Mucosa of rectum (tissue), 2 donors: ENCODE data around the gene REC114.
"Not testable (repeated sequence)": the region's sequence is repeated elsewhere in the genome, so short reads cannot be mapped to it uniquely, and the experiment has no call there.

Experiments used
- H3K27ac ChIP-seq, 2 donors: one replicate each; pipeline ENCODE4 v1.7.0; 2013; ENCODE audit warnings: inconsistent platforms in 2 of 2, low read depth in 2 of 2, low read length in 2 of 2
- H3K27me3 ChIP-seq, 2 donors: one replicate each; pipeline ENCODE4 v1.7.0; 2013; ENCODE audit warnings: low read length in 2 of 2; ENCODE audit not compliant: control insufficient read depth in 2 of 2, insufficient read depth in 2 of 2
- H3K36me3 ChIP-seq, 2 donors: one replicate each; pipeline ENCODE4 v1.7.0; 2013; ENCODE audit warnings: low read length in 2 of 2; ENCODE audit not compliant: control insufficient read depth in 2 of 2, insufficient read depth in 2 of 2
- H3K4me1 ChIP-seq, 2 donors: one replicate each; pipeline ENCODE4 v1.7.0; 2013; ENCODE audit warnings: low read length in 2 of 2, mild to moderate bottlenecking in 1 of 2; ENCODE audit not compliant: control insufficient read depth in 2 of 2, insufficient read depth in 2 of 2
- H3K4me3 ChIP-seq, 2 donors: one replicate each; pipeline ENCODE4 v1.7.0; 2013; ENCODE audit warnings: low read length in 2 of 2
- H3K9ac ChIP-seq, 2 donors: one replicate each; pipeline ENCODE4 v1.7.0; 2013; ENCODE audit warnings: low read length in 2 of 2, low read depth in 1 of 2, mild to moderate bottlenecking in 1 of 2
- H3K9me3 ChIP-seq, 2 donors: one replicate each; pipeline ENCODE4 v1.7.0; 2013; ENCODE audit warnings: low read length in 2 of 2; ENCODE audit not compliant: control insufficient read depth in 2 of 2
- donor health status: healthy.
- donor health status: Normal muscosa, but diverticular disease.

REC114 gene, protein sequence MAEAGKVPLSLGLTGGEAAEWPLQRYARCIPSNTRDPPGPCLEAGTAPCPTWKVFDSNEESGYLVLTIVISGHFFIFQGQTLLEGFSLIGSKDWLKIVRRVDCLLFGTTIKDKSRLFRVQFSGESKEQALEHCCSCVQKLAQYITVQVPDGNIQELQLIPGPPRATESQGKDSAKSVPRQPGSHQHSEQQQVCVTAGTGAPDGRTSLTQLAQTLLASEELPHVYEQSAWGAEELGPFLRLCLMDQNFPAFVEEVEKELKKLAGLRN

DNA sequence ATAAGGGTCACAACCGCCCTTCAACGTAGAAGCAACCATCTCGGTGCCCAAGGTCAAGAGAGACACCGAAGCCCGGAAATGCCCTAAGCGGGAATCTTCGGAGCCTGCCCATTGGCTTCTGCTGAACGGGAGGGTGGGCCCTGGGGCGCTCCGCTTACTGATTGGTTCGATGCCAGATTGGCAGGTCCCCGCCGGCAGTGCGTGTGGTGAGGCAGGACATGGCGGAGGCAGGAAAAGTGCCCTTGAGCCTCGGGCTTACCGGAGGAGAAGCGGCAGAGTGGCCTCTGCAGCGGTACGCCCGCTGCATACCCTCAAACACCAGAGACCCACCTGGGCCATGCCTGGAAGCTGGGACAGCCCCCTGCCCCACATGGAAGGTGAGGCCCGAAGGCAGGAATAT, at the start of gene REC114:
Gene REC114 (plus strand): TSS at position 197 of the 400 bp plus-strand sequence. CDS start 22 bp downstream, at position 219.
- H3K9me3 ChIP-seq = no peaks in the 10 kb centered on the region
- no peak within 1 kb of the TSS for H3K27ac ChIP-seq
- peaks cover 0 to under 1% of the 10 kb centered on the region in 2 donors for H3K27me3 ChIP-seq
- H3K36me3 ChIP-seq = no peaks in the 10 kb centered on the region
- no peaks in the 10 kb centered on the region for H3K4me1 ChIP-seq
- H3K4me3 ChIP-seq = no peak within 1 kb of the TSS
- no peak within 1 kb of the TSS for H3K9ac ChIP-seq

DNA sequence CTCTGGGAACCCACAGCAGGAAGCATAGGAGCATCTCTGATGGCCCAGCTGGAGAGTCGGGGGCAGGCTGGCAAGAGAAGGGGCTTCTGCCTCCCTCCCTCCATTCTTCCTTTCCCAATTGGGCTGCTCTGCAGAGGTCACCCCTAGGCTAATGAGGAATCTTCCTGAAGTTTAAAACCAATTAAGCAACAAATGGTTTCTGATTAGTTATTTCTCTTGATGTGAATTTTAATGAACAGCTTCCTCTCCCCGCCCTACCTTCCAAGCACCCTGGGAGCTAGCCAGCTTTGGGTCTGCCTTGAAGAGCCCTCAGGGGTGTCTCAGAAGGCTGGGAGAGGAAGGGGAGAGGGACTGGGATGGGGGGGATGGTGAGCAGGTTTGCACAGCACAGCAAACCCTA, 49.6 kb upstream of the REC114 start:
- H3K27me3 ChIP-seq = peaks cover 3 to 15% of the 10 kb centered on the region in 2 donors
- no peak overlapping the region for H3K4me3 ChIP-seq
- H3K4me1 ChIP-seq = no peaks in the 10 kb centered on the region
- no peaks in the 10 kb centered on the region for H3K36me3 ChIP-seq
- no peaks in the 10 kb centered on the region for H3K9me3 ChIP-seq
- H3K9ac ChIP-seq = no peak overlapping the region
- no peak overlapping the region for H3K27ac ChIP-seq

DNA sequence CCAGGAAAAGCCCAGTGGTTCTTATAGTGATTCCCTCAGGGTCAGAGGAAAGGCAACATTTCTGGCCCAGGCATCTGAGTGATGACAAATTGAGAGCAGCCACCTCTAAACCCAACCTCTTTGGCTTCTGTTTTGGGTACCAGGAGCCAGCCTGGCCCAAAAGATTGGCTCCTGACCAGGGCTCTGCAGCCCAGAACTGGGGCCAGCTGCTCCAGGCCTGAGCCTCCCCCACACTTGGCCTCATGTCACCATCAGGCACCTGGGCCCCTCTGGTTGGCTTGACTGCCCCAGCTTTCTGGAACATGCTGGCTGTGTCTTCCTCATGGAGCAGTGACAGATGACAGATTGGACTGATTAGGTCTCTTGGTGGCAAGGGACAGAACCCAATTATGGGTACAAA, 48.2 kb upstream of the REC114 start:
- peaks cover 0 to 15% of the 10 kb centered on the region in 2 donors for H3K27me3 ChIP-seq
- H3K9me3 ChIP-seq = no peaks in the 10 kb centered on the region
- H3K27ac ChIP-seq = no peak overlapping the region
- H3K4me3 ChIP-seq = no peak overlapping the region
- no peaks in the 10 kb centered on the region for H3K36me3 ChIP-seq
- no peak overlapping the region for H3K9ac ChIP-seq
- no peaks in the 10 kb centered on the region for H3K4me1 ChIP-seq

DNA sequence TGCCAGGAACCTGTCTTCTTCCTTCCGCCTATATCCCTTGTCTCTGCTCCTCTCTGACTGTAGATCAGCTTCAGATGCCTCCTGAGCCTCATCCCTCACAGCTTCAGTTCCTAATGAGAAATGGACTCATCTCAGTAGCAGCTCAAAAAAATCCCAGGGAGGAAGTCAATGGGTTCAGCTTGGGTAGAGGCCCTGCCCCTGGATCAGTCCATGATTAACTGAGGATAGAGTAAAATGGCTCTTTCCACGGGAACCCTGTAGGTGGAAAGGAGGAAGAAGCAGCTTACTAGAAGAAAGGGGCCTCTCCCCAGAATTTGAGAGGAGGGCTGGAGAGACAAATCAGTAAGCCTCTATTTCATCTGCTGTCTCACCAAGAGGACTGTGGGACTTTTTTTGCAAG, 47.3 kb upstream of the REC114 start:
- H3K4me3 ChIP-seq = no peak overlapping the region
- H3K9me3 ChIP-seq = no peaks in the 10 kb centered on the region
- no peak overlapping the region for H3K27ac ChIP-seq
- no peaks in the 10 kb centered on the region for H3K4me1 ChIP-seq
- peaks cover 0 to 15% of the 10 kb centered on the region in 2 donors for H3K27me3 ChIP-seq
- H3K9ac ChIP-seq = no peak overlapping the region
- no peaks in the 10 kb centered on the region for H3K36me3 ChIP-seq

DNA sequence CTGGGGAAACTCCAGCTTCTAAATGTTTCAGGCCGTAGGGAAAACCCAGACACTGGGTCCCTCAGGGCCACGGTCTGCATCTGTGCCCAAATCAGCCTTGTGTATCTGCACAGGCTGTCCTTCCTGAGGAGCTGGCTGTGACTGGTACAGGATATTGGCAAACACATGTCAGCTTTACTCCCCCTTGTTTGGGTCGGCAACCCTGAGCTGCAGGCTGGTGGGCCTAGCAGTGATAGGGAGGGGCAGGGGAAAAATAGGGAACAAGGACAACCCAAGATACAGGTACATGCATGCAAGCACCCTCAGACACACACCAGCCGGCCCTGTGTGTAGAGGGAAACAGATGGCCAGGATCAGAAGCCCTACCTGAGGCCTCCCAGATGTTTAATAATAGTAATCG, 45.5 kb upstream of the REC114 start:
- H3K9me3 ChIP-seq = no peaks in the 10 kb centered on the region
- H3K4me3 ChIP-seq = no peak overlapping the region
- no peak overlapping the region for H3K27ac ChIP-seq
- no peak overlapping the region for H3K9ac ChIP-seq
- no peaks in the 10 kb centered on the region for H3K36me3 ChIP-seq
- peaks cover 0 to 8% of the 10 kb centered on the region in 2 donors for H3K27me3 ChIP-seq
- no peaks in the 10 kb centered on the region for H3K4me1 ChIP-seq

DNA sequence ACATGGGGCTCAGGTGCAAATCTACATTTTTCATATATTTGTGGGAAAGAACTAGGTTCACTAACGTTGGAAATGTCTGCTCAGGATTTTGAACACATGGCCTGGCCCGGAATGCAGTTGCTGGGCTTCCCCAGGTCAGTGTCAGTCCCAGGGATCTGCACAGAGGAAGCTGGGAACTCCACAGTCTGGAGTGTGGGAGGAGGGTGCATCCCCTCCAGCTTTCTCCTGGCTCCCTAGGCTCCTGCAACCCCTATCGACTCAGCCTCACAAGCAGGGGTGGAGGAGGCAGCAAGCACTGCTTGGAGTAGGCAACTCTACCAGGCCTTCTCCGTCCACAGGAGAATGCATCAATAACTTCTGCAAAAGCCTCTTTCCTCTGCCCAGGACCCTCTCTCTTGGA, 44.1 kb upstream of the REC114 start:
- Histone ChIP-seq H3K27ac (no peak overlapping the region), H3K4me1 (no peaks in the 10 kb centered on the region), H3K9ac (no peak overlapping the region), H3K27me3 (peaks cover 0 to 1% of the 10 kb centered on the region in 2 donors), H3K9me3 (no peaks in the 10 kb centered on the region), H3K36me3 (no peaks in the 10 kb centered on the region), H3K4me3 (no peak overlapping the region)

DNA sequence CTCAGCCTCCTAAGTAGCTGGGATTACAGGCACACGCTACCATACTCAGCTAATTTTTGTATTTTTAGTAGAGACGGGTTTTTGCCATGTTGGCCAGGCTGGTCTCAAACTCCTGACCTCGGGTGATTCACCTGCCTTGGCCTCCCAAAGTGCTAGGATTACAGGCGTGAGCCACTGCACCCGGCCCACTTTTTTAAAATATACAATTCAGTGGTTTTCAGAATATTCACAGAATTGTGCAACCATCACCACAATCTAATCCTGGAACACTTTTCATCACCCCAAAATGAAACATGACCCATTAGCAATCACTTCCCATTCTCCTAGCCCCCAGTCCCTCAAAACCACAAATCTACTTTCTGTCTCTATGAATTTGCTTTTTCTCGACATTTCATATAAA, 42.7 kb upstream of the REC114 start:
- not testable (repeated sequence) for H3K4me3 ChIP-seq, H3K9ac ChIP-seq, H3K4me1 ChIP-seq, H3K9me3 ChIP-seq, H3K27me3 ChIP-seq, H3K36me3 ChIP-seq, H3K27ac ChIP-seq

DNA sequence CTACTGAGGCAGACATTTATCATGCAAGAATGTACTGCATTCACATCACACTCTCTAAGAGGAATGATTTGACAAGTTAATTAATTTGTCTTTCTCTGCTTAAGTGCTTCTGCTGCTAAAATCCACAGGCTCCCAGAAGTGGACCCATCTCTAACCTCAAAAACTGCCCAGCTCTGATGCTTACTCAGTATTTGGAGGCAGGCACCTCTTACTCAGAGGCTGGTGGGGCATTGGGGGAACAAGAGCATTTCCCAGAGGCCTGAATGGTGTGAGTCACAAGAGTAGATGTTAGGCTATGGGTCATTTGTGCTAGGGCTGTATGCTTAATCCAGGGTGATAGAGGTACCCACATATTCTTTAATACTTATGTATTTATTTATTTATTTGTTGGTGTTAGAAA, 39.8 kb upstream of the REC114 start:
- Histone ChIP-seq H3K27me3 (no peaks in the 10 kb centered on the region), H3K4me3 (no peak overlapping the region), H3K36me3 (no peaks in the 10 kb centered on the region), H3K9ac (no peak overlapping the region), H3K9me3 (no peaks in the 10 kb centered on the region), H3K27ac (no peak overlapping the region), H3K4me1 (no peaks in the 10 kb centered on the region)

DNA sequence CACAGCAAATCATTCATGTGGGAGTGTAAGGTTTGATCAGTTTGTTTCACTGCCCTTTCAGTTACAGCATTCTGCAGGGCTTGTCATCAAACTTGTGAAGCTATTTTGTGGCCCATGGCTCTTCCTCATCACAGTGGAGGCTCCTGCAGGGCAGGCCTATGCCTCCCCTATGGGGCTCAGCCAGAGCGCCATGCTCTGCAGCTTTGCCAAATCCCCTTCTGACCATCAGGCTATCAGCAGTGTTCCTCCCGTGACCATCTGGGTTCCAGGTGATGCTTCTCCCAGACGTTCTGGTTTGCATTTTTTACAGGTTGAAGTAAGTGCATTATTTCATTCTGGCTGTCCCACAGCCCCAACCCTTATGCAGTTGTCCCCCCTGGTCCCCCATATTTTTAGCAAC, 28.1 kb upstream of the REC114 start:
- no peak overlapping the region for H3K27ac ChIP-seq
- no peaks in the 10 kb centered on the region for H3K27me3 ChIP-seq
- no peaks in the 10 kb centered on the region for H3K9me3 ChIP-seq
- no peak overlapping the region for H3K4me3 ChIP-seq
- H3K4me1 ChIP-seq = no peaks in the 10 kb centered on the region
- H3K36me3 ChIP-seq = no peaks in the 10 kb centered on the region
- no peak overlapping the region for H3K9ac ChIP-seq

DNA sequence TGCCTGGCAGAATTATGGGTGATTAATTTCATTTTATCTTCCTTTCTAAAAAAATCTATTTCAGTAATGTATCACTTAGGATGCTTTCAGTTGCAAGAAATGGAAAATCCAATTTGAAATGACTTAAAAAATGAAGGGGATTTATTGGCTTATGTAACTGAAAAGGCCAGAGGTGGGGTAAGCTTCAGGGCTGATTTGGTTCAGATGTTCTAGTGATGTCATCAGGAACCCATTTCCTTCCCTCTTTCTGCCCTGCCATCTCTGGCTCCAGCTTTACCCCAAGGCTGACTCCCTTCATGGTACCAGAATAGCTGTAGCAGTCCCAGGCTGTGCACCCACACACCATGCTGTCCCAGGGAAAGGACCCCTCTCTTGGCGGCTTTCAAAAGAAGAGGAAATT, 18.5 kb upstream of the REC114 start:
- H3K9me3 ChIP-seq = no peaks in the 10 kb centered on the region
- peaks cover 0 to 2% of the 10 kb centered on the region in 2 donors for H3K27me3 ChIP-seq
- H3K27ac ChIP-seq = no peak overlapping the region
- no peaks in the 10 kb centered on the region for H3K4me1 ChIP-seq
- no peak overlapping the region for H3K9ac ChIP-seq
- H3K36me3 ChIP-seq = no peaks in the 10 kb centered on the region
- no peak overlapping the region for H3K4me3 ChIP-seq

DNA sequence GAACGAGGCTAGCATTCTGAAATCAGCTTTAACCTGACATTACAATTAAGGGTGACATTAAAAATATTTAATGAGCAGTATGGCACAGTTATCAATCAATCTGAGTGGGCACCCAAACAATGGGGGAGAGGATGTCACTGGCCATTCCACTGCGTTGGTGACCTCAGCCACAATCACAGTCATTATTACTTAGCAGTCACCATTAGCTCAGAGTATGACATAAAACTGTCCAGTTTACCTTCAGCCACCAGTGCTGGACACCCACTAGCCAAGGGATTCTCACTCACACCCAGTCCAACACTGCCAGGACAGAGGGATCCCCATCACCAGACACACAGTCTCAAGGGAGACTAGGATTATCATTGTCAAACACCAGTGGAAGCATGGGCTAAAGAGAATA, 17.5 kb upstream of the REC114 start:
- Histone ChIP-seq H3K4me3 (no peak overlapping the region), H3K27me3 (peaks cover 0 to 5% of the 10 kb centered on the region in 2 donors), H3K9ac (no peak overlapping the region), H3K9me3 (no peaks in the 10 kb centered on the region), H3K27ac (no peak overlapping the region), H3K36me3 (no peaks in the 10 kb centered on the region), H3K4me1 (no peaks in the 10 kb centered on the region)
